Loucy (cell line): ENCODE results near the gene CD4.

Experiments
- H2AFZ ChIP-seq: fragments of 200-600 bp; sonication (generic); 2 replicates; pipeline ENCODE4 v1.6.0; 2016; ENCODE audit warnings: antibody characterized with exemption, mild to moderate bottlenecking, low read length, moderate library complexity
- H3F3A ChIP-seq: fragments of 200-600 bp; 2 replicates; pipeline ENCODE4 v1.6.0; 2016; ENCODE audit warnings: antibody characterized with exemption, low read depth, mild to moderate bottlenecking
- H3K27me3 ChIP-seq: fragments of 200-600 bp; sonication (generic); 2 replicates; pipeline ENCODE4 v1.6.1; 2014; ENCODE audit warnings: low read length, mild to moderate bottlenecking; ENCODE audit not compliant: insufficient read depth, poor library complexity, severe bottlenecking
- H3K36me3 ChIP-seq: fragments of 200-600 bp; sonication (generic); 2 replicates; pipeline ENCODE4 v1.6.1; 2016; ENCODE audit warnings: low read length; ENCODE audit not compliant: insufficient read depth
- H3K4me1 ChIP-seq: fragments of 200-600 bp; sonication (generic); 2 replicates; pipeline ENCODE4 v1.5.1; 2014; ENCODE audit warnings: low read length, mild to moderate bottlenecking; ENCODE audit not compliant: insufficient read depth, poor library complexity, severe bottlenecking
- H3K4me2 ChIP-seq: fragments of 200-600 bp; sonication (generic); 2 replicates; pipeline ENCODE4 v1.6.0; 2014; ENCODE audit warnings: antibody characterized with exemption, low read length, low read depth, mild to moderate bottlenecking; ENCODE audit not compliant: poor library complexity, severe bottlenecking
- H3K4me3 ChIP-seq: fragments of 200-600 bp; sonication (generic); 2 replicates; pipeline ENCODE4 v1.5.1; 2014; ENCODE audit warnings: low read length, mild to moderate bottlenecking, mixed read lengths; ENCODE audit not compliant: poor library complexity, severe bottlenecking
- H3K79me2 ChIP-seq: fragments of 200-600 bp; sonication (generic); 2 replicates; pipeline ENCODE4 v1.6.1; 2014; ENCODE audit warnings: low read length; ENCODE audit not compliant: insufficient read depth
- H3K9ac ChIP-seq: fragments of 200-600 bp; sonication (generic); 2 replicates; pipeline ENCODE4 v1.6.0; 2014; ENCODE audit warnings: mild to moderate bottlenecking, low read depth, low read length, moderate library complexity; ENCODE audit not compliant: poor library complexity, severe bottlenecking
- H3K9me2 ChIP-seq: fragments of 200-600 bp; sonication (generic); replicated peaks from 2 replicates; pipeline ENCODE4 v1.6.1; 2016; ENCODE audit warnings: low read depth, low read length, mixed read lengths
- H3K9me3 ChIP-seq: fragments of 200-600 bp; sonication (generic); 2 replicates; pipeline ENCODE4 v1.6.1; 2014; ENCODE audit warnings: mild to moderate bottlenecking, antibody characterized with exemption, low read length, low read depth; ENCODE audit not compliant: insufficient read depth
- H4K20me1 ChIP-seq: fragments of 200-600 bp; sonication (generic); 2 replicates; pipeline ENCODE4 v1.6.0; 2014; ENCODE audit warnings: antibody characterized with exemption, low read length, mild to moderate bottlenecking; ENCODE audit not compliant: insufficient read depth, poor library complexity, severe bottlenecking
- CTCF ChIP-seq: fragments of 200-600 bp; sonication (generic); conservative IDR thresholded peaks from 2 replicates; pipeline ENCODE4 v1.5.1; 2014; ENCODE audit warnings: mild to moderate bottlenecking, antibody characterized with exemption, low read length
- EZH2phosphoT487 ChIP-seq: fragments of 200-600 bp; IDR thresholded peaks from 2 replicates; pipeline ENCODE4 v1.6.1; 2018; ENCODE audit warnings: antibody characterized with exemption, mild to moderate bottlenecking, moderate library complexity, borderline replicate concordance

The CD4 gene

DNA sequence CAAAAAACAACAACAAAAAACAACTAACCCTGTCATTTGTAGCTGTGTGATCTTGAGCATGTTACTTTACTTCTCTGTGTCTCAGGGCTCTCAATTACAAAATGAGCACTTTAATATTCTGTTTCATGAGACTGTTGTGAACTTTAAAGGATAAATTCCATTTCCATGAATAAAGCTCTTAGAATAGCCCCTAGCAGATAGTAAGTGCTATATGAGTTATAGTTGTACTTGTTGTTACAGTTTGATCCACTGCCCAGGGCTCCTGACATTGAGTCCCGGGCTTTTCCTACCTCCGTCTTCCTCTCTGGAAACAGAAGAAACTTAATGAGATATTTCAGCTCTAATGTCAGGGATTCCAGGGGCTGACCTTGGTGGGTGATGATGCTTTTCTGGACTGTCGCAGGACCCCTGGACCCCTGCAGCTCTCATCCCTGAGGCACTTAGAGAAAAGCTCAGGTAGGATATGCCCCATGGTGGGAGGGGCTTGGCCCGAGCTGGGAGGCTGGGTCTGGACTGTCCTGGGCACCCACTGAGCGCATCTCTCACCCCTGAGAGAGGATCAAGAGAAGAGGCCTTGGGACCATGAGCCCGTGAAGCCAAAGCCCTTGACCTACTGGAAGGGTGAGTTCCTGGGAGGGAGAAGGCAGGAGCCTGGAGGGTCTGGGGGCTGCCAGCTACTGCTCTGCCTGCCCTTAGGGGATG is 44.0 kb downstream of the CD4 start:
- no peaks in the 10 kb centered on the region for H4K20me1 ChIP-seq
- no peaks in the 10 kb centered on the region for H3K27me3 ChIP-seq
- H3K79me2 ChIP-seq: peaks cover 20% of the 10 kb centered on the region; the same call in 1 of the 2 replicates
- H3K9me2 ChIP-seq: no peaks in the 10 kb centered on the region
- no peaks in the 10 kb centered on the region for H3F3A ChIP-seq
- no peak overlapping the region for H2AFZ ChIP-seq
- TF ChIP-seq EZH2phosphoT487: no peak
- no peak for TF ChIP-seq CTCF
- no peaks in the 10 kb centered on the region for H3K9me3 ChIP-seq
- no peak overlapping the region for H3K4me2 ChIP-seq
- no peak overlapping the region for H3K4me3 ChIP-seq
- no peak overlapping the region for H3K9ac ChIP-seq
- H3K4me1 ChIP-seq: peaks cover 13% of the 10 kb centered on the region
- peaks cover 11% of the 10 kb centered on the region; the same call in 1 of the 2 replicates for H3K36me3 ChIP-seq

- Histone ChIP-seq H3K4me1 (peaks cover 13% of the 10 kb centered on the region), H3K4me3 (no peak overlapping the region), H3K79me2 (peaks cover 13% of the 10 kb centered on the region; the same call in 1 of the 2 replicates), H3K36me3 (peaks cover 11% of the 10 kb centered on the region; the same call in 1 of the 2 replicates), H3K4me2 (no peak overlapping the region), H3K9ac (no peak overlapping the region), H3K27me3 (no peaks in the 10 kb centered on the region), H4K20me1 (no peaks in the 10 kb centered on the region), H3F3A (no peaks in the 10 kb centered on the region), H3K9me3 (no peaks in the 10 kb centered on the region), H2AFZ (no peak overlapping the region), H3K9me2 (no peaks in the 10 kb centered on the region)
- no peak for TF ChIP-seq EZH2phosphoT487
- no peak for TF ChIP-seq CTCF
Observed at GRCh38 chr12:6834254-6834653, 44.9 kb downstream of the CD4 start.

GRCh38 chr12:6834873-6835272 is 45.5 kb downstream of the CD4 start:
- no peak overlapping the region for H3K9ac ChIP-seq
- H2AFZ ChIP-seq: no peak overlapping the region
- H3K4me2 ChIP-seq: no peak overlapping the region
- H4K20me1 ChIP-seq: no peaks in the 10 kb centered on the region
- peaks cover 11% of the 10 kb centered on the region; the same call in 1 of the 2 replicates for H3K36me3 ChIP-seq
- H3K9me3 ChIP-seq: no peaks in the 10 kb centered on the region
- H3K4me3 ChIP-seq: no peak overlapping the region
- H3K9me2 ChIP-seq: no peaks in the 10 kb centered on the region
- no peak for TF ChIP-seq CTCF
- TF ChIP-seq EZH2phosphoT487: no peak
- H3F3A ChIP-seq: no peaks in the 10 kb centered on the region
- H3K27me3 ChIP-seq: no peaks in the 10 kb centered on the region
- peaks cover 7% of the 10 kb centered on the region; the same call in 1 of the 2 replicates for H3K79me2 ChIP-seq
- H3K4me1 ChIP-seq: peaks cover 8% of the 10 kb centered on the region
